ENCODE measurements around the gene NRXN2.

DNA sequence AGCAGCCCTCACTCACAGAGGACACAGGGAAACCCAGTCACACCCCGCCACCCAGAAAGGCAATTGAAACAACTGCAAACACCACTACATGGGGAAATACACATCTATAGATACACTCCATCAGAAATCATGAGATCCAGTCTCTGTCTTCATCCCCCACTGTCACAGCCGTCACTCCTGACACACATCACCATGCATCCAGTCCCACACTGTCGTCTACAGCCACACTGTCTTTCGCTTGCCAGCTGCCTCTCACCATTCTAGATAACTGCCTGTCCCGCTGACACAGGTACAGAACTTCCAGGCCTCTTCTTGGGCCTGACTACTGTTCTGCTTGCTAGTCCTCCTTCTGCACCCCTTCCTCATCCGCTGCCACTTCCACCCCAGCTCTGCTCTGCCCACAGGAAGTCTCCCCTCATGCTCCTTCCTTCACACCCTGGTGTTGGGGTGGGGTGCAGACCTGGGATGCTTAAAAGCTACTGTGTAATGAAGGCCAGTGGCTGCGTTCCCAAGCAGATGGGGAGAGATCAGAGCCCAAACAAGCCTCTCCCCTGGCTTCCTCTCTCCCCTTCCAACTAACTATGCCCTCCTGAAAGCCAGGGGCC is 89.3 kb downstream of the NRXN2 start:
- TF ChIP-seq, protein P1, sequence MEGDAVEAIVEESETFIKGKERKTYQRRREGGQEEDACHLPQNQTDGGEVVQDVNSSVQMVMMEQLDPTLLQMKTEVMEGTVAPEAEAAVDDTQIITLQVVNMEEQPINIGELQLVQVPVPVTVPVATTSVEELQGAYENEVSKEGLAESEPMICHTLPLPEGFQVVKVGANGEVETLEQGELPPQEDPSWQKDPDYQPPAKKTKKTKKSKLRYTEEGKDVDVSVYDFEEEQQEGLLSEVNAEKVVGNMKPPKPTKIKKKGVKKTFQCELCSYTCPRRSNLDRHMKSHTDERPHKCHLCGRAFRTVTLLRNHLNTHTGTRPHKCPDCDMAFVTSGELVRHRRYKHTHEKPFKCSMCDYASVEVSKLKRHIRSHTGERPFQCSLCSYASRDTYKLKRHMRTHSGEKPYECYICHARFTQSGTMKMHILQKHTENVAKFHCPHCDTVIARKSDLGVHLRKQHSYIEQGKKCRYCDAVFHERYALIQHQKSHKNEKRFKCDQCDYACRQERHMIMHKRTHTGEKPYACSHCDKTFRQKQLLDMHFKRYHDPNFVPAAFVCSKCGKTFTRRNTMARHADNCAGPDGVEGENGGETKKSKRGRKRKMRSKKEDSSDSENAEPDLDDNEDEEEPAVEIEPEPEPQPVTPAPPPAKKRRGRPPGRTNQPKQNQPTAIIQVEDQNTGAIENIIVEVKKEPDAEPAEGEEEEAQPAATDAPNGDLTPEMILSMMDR (IDR thresholded peaks at IDR 0.05; ENCODE audit: extremely low read depth in 1 of 2, insufficient read depth in 1 of 2, low read depth in 1 of 2, low read length in 2 of 2) = no peak
- no peak for TF ChIP-seq POLR2A (IDR thresholded peaks at IDR 0.05; ENCODE audit: low read depth, low read length)

All from endothelial cell of umbilical vein (primary cell).